ENCODE results near the gene PCP4L1.

- TF ChIP-seq POLR2A (IDR thresholded peaks at IDR 0.05; ENCODE audit: low read depth, low read length), result no peak
- TF ChIP-seq TAF1 (IDR thresholded peaks at IDR 0.05; ENCODE audit: low read depth, low read length), result no peak
- TF ChIP-seq SPI1 (IDR thresholded peaks at IDR 0.05; ENCODE audit: low read depth, low read length), result no peak
Measured at GRCh38 chr1:161267321-161267720, 8.8 kb downstream of the PCP4L1 start.

Data from GM12891 (cell line).